ENCODE data around the gene GDF7.

GDF7 gene

DNA sequence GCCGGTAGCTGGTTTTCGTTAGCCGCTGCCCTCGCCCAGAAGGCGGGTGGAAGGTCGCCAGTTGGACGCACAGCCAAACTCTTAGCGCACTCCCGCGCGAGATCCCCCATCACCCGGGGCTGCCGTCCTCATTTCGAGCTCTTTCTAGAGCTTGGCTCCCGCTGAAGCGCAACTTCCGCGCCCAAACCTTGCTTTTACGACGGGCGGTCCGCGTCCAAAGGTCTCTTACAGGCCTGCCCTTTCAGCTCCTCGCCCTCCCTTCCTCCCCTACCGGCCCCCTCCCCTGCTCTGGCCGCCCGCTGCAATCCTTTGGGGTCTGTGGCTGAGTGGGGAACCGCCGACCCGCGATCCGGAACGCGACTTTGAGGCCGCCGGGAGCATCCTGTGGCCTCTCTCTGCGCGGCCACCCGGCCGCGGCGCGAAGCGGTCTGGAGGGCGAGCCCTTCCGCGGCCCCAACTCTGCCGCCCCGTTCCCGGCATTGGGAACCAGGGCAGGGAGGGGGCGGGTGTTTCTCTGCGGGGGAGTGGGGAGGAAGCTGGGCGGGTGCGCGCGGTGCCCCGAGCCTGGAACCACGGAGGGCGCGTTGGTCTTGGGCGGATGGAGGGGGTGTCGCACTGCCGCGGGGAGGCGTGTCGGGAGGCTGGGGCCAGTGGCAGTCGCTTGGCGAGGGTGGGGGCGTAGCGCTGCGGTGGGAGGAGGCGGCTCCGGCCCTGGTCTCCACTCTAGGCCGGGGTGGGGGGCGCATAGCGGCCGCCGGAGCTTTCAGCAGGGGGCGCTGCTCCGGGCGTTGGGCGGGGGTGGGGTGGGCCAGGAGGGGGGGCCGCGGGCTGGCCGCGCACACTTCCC, at the start of gene GDF7:
TSS of gene GDF7 (plus strand) at position 841 of the 847 bp plus-strand sequence. CDS start 96 bp downstream, outside the sequence.
- DNase-seq, result peak; percentile 33

DNA sequence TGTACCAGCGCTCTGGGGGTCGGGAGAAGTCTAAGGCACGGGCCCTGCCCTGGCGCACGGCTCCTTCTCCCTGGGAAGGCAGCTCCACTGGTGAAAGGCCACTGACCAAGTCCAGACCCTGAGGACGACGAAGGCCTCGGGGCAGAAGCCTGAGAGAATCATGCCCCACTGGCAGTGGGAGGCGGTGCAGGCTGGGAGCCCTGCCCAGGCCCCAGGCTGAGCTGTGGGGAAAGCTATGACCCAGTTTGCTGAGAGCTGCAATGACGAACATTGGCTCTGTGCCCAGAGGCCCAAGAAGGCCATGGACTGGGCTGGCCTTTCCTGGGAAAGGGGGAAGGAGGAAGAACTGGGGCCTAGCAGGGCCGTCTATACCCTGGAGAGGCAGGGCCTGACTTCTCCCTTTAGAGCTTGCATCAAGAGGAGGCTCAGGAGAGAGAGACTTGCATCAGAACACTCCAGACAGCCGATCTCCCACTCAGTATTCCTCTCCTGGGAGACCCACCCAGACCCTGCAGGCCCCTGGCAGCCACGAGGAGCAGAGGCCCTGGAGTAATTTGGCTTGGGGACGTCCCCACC, 49.0 kb upstream of the GDF7 start:
- DNase-seq, result no peak

DNA sequence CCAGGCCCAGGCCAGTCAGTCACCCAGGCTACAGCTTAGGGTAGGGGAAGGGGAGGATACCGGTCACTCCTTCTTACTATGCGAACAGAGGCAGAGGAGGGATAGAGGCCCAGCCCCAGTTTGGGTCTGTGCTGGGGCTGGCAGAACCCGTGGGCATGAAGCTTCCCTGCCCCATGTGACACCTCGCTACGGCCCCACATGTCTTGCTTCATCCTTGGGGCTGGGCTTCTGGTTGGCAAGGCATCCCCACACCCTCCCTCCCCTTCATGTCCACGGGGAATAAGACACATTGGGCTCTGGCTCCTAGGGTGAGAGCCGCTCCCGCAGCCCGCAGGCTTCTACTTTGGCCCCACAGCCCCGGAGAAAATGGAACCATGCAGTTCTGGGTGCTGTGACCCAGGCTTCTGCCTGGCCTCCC, 48.5 kb upstream of the GDF7 start:
- DNase-seq, result no peak

DNA sequence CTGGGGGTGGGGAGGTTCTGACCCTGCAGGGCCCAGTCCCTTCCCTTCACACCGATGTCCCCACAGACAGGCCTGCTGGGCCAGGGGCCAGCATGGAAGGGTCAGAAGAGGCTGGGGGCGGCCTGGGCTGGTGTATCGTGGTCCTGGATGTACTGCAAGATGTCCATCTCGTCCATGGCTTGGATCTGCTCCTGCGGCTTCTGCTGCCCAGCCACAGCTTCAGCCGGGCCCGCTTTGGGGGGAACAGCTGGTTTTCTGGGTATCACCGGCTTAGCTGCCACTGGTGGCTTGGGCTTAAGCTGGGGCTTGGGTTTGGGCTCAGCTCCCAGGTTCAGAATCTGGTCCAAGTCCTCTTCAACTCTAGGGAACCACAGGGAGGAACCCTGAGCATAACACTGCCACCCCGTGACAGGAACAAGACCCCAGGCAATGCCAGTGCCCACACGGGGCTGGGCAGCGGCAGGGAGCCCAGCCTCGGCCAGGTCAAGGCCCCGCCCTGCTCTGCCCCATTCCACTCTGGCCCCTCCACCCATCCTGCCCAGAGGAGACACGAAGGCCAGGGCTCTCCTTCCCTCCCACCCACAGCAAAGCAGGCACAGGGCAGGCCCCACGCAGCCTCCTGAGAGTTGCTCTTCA, 47.9 kb upstream of the GDF7 start:
- DNase-seq, result no peak

DNA sequence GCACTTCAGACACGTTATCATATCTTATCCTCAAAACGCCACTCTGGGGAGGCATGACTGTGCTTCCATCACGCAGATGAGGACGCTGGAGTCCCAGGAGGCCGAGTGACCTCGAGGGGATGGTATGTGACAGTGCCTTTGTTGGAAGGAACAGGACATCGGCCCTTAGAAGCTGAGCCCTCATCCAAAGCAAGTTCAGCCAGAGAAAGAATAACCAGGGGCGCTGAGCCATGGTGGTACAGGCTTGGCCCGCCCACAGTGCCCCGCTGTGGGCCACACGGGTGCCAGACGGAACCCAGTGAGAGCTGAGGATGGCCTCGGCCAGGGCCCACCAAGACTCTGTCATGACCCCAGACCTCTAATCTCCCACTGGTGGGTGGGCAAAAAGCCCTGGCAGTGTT, 47.3 kb upstream of the GDF7 start:
- no peak for DNase-seq

DNA sequence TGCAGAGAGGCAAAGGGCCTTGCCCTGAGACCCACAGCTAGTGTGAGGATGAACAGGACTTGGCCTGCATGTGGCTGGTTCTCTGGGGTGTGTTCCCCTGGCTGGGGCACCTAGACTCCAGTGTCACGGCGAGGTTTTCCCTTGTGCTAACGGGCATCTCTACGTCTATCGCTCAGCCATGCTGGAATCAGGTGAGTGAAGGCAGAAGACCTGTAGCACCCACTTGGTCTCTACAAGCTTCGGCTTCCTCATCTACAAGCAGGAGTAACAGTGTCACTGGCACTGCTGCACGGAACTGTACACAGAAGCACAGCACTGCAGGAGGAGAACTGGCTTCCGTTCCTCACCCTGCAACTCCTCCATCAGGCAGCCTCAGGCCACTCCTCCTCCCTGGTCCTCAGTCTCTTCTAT, 46.7 kb upstream of the GDF7 start:
- no peak for DNase-seq

DNA sequence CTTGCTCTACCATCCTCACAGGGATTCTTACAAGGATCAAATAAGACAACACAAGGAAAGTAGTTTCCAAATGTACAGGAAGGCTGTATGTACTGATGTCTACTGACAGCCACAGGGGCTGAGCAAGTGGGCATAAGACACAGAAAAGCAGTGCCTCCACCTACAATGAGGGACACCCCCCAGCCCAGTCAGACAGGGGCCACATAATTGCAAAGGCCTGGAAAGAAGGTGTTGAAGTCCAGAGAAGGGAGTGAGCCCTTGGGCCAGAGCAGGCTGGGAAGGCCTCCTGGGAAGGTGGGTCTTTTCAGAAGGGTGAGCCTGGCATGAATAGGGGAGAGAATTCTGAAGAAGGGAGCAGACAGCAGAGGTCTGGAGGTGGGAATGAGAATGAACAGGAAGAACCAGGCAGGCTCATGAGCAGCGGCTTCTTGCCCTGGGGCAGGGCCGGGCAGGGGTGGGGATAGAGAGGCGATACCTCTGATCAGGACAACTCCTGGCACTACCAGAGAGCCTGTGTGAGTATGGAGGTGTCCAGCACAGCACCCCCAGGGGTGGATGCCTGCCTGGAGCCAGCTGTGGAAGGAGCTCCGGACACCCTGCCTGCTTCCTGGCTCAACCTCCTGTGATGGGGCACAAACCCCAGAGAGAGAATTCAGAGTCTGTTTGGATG, 46.1 kb upstream of the GDF7 start:
- DNase-seq, result no peak

DNA sequence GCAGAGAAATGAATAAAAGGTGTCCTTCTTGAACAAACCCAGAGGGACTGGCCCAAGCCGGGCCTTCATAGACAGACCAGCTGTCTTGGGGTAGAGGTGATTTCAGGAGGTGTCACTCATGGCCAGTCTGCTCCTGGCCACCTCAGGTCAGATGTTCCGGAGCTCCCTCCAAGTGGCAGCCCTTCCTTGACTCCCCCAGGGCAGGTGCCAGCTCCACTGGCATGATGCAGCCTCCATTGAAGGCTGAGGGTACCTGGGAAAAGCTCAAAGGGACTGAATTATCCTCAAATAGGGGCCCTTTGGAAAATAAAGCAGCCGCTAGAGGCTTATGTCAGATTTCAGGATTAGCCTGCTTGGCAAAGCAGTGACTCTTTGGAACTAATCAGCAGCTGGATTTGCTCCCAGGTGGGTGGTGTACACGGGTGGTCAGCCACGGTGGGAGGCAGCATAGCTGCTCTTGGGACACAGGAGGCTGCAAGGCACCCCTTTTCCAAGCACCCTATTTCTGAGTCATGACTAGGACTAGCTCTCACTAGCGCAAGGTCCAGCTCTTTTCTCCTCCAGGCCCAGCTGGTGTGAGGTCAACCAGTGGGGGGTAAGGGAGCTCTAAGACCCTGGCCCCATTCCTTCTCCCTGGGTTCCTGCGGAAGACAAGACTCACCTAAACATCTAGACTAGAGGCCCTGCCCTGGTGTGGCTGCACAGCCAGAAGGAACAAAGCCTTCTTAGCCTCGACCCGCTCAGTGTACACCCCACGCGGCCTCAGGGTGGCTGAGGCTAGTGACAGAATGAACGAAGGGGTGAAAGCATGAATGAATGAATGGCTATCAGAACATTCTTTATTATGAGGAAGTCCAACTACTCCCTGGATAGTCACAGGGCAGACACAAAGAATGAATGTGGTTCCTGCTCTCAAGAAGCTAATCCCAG, 45.3 kb upstream of the GDF7 start:
- DNase-seq, result no peak

DNA sequence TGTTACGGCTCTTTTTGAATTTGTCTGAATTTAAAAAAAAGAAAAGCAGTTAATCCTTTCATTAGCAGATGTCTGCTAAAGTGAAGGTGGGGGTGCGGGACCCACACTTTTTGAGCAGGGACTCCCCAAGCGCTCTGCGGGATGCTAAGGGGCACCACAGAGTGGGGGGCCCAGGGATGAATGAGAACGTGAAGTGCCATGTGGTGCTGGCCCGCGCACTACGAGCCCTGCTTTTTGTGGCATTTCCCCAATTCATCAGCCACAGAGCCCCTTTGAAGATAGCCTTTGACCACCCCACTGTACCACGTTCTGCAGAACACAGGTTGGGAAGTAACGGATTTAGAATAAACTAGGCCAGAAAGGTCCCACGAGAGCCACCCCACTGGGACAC, 44.7 kb upstream of the GDF7 start:
- no peak for DNase-seq

DNA sequence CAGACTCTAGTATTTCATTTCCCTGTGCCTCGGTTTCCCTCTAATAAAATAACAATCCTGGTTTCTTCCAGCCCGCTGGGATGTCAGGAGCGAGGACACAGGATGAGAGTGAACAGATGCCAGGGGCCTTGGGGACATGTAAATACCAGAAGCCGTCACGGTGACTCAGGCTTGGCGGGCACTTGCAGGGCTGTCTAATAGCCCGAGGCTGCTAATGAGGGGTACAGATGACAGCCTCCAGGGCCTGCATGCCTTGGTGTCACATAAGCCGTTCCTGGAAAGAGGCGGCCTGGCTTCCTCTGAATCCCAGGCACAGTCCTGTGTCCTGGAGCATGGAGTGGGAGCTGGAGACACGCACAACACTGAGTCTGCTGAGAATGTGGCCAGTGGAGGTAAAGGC, 44.2 kb upstream of the GDF7 start:
- DNase-seq, result no peak

DNA sequence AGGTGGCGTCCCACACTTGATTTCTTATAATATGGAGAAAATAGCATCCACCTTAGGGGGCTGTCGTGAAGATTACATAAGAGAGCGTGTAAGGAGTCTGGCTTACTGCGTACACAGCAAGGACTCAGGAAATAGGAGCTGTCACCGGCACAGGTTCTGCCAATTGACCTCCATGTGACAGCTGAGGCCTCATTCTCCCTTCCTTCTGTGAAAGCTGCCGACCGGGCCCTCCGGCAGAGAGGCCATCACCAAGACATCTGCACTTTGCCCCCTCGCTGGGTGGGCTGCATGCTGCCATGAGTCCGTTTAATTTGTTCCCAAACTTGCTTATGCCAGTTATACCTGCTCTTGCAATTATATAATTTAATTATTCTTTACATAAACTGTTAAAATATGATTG, 43.7 kb upstream of the GDF7 start:
- no peak for DNase-seq

DNA sequence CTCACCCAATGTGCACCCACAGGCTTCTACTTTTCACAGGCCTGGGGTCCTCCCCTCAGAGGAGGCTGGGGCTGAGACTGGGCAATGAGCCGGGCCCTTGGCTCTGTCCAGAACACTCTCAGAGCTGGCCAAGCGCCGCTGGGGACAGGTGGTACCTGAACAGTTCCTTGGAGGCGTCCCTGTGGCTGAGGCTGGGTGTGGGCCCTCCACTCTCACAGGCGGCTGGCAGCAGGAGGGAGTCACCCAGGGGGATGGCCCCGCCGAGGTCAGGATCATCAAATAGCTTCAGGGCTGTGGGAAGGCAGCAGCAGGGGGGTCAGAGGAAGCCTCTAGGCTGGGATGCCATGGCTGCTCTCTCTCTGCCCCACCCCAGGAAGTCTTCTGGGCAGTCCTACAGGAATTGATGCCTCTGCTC, 43.2 kb upstream of the GDF7 start:
- no peak for DNase-seq

DNA sequence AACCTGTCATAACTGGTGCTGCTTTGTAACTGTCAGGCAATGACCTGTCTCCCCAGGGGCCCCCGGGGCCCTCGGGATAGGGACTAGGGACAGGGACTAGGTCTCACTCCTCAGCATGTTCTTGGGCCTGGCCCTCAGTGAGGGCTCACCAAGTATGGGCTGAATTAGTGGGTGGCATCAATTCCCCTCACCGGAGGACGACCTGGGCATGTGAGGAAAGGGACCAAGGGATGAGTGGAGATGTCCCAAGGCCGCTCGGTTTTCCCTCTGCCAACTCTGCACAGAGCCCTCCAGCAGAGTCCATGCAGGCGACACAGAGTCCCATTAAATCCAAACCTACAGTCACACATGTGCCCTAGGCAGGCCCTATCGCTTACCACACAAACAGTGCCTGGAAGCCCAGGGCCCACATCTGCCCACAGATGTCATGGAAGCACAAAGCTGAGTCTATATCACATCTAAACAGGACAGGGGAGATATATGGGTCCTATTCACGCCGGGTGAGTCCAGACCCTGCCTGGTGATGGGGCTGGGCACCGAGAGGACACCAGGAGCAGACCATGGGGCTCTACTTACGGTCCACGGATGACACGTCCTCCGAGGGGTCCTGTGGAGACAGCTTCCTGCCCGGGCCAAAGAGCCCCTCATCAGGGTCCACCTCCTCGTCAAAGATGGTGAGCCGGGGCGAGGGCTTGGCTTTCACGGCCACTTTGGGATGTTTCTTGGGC, 42.6 kb upstream of the GDF7 start:
- DNase-seq, result no peak

DNA sequence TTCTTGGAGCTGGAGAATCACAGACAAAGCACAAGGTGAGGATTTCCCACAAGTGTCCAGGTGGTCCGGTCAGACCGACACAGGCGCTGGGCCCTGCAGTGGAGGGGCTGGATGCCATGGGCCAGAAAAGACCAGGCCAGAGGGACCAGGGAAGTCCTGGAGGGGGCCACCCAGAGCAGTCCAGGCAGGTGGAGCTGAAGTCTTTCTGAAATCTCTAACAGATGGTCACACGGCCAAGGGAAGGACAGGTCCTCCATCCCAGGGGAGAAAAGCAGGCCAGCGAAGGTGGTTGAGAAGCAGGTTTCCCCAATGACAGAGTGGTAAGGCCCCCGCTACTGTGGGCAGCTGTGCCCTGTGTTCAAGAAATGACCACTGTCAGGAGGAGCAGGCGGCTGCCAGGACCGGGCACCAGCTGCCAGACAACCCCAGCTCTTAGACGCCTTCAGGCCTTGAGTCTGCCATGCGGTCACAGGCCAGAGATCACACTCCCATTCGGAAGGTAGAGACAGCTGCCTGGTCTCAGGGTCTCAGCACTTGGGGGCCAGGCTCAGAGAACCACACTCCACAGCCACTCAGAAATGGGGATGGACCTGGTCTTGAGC, 42.0 kb upstream of the GDF7 start:
- no peak for DNase-seq

DNA sequence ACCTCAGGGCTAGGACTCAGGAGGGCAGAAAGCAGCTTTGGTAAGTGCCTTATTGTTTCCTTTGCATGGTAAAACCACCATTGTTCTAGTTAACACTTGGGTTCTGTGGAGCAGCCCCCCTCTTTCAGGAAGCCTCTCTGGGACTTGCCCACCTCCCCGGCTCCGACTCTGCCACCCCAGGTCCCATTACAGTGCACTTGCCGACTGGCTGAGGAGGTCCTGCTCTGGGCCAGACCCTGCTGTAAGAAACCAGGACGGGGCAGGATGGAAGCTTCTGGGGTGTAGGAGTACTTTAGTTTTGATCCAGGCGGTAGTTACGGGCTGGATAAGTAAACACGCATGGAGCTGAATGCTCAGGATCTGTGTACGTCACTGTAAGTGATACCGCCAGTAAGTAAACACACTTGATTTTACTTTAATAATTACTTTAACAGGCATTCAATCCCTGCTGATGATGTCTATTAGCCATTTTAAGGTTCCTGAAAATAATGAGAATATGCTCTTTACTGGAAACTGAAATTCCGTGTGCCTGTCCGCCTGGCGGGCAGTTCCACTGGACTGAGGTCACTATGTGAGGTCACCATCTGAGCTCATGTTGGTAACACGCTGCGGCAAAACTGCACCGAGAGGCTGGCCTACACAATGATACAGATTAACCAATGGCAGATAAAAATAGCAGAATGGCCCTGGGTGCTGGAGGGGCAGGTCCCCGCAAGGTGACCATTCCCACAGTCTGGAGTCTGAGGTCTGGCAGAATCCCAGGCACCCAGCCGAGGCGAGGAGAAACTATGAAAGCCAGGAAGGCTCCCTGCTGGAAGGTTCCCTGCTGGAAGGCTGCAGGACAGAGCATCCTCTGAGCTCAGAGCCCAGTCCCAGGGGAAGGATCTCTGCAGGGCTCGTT, 41.2 kb upstream of the GDF7 start:
- no peak for DNase-seq

DNA sequence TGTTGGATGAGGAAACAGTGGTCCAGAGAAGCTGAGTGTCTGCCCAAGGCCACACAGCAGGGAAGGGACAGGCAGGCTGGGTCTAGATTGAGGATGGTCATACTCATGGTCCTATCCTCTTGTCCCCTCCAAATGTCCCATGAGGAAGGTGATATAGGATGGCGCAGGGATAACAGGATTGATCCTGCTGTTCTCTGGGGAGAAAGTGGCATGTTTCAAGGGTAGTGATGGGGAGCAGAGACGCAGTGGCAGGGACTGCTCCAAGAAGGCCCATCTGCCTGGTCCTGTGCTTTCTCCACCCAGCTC, 40.6 kb upstream of the GDF7 start:
- no peak for DNase-seq

DNA sequence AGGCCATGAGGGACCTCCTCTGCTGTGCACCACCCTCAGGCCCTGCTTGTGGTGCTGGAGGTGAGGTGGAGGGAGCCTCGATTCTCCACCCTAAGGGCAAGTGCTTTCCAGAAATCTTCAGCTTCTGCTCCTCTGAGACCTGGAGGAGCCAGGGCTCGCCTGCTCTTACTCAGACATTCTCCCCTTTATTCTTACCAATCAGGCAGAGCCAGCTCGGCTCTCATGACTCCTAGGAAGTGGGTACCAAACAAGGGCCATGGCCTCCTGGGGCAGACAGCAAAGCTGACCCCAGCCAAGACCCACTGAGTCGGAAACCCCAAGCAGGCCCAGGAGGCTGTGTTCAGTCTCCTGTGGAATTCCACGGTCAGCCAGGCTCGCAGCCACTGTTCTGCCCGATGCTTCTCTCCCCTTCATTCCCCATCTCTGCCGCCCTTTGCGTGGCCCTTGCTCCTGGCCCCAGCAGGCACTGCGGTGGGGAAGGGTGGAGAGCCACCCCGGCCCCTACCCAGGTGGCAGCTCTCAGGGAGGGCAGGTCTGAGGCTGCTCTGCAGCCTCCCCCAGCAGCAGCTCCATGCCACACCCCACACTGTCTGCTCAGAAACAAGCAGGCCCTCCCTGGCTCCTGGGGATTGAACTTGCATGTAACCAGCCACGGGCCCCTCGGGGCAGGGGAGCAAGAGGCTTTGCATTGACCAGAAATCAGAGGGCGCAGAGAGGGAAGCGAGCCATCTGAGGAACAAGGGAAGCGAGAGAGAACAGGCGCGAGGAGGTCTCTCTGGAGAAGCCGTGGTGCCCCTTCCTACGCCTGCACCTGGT, 40.0 kb upstream of the GDF7 start:
- no peak for DNase-seq

DNA sequence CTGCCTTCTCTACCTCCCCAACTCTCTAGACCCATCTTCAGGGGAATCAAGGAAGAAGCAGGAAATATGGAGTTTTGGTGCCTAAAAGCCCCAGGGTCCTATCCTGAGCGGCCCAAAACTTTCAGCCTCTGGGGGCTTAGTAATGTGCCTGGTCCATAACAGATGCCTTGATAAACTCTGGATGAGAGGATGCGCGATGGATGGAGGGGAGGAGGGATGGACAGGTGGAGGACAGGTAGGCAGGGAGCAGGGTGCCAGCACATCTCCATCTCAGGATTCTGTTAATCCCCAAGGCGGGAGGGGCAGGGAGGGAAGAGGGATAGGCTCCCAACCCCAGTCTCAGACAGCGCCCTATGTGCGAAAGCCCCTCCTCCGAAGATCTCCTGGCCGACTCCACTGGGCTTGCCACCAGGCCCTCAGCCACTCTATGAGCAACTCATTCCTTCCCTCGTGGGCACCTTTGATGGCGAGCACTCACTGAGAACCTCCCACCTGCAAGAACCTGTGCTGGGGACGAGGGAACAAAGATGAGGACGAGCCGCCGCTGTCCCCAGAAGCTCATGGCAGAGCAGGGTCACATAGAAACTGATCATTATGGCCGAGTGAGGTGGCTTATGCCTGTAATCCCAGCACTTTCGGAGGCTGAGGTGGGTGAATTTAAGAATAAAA, 39.1 kb upstream of the GDF7 start:
- no peak for DNase-seq

DNA sequence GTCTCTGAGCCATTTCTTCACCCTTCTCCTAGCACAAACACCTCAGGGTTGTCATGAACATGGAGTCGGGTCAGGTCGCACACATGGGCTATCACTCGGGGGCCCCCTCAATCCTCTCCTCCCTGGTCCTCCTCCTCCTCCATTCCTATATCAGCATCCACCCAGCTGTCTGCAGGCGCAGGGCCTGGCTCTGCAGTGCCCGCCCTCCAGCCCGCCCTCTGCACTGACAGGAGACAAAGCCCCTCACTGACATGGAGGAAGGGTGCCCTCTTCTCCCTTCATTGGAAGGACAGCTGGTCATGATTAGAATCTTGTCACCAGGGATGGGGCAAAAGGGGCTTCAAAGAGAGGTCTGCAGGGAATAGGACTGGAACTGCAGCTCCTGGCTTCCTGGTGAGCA, 37.8 kb upstream of the GDF7 start:
- no peak for DNase-seq

All from CD4-positive, alpha-beta T cell treated with Interleukin-6 for 4 hours (primary cell).